Sigmoid colon (tissue), 7 donors: ENCODE data around the gene ATAT1. TPM values are rescaled to one million over a fixed set of nuclear protein-coding genes. Genes with fewer than 3 reads are reported as not detected.

Source experiments
- DNase-seq: peaks from one replicate; pipeline ENCODE4 v3.0.0-alpha.2; 2019
- H3K27ac ChIP-seq, 4 donors: fragments of 200-600 bp; sonication (generic); one replicate each; pipeline ENCODE4 v1.5.1; 2016 to 2019; ENCODE audit warnings: mild to moderate bottlenecking in 1 of 4
- H3K27me3 ChIP-seq, 3 donors: fragments of 200-600 bp; sonication (generic); one replicate each; pipeline ENCODE4 v1.5.1; 2019; ENCODE audit warnings: mild to moderate bottlenecking in 1 of 3
- H3K36me3 ChIP-seq, 4 donors: fragments of 200-600 bp; sonication (generic); one replicate each; pipeline ENCODE4 v1.5.1; 2016 to 2019
- H3K4me1 ChIP-seq, 4 donors: fragments of 200-600 bp; sonication (generic); one replicate each; pipeline ENCODE4 v1.5.1; 2017 to 2019
- H3K4me3 ChIP-seq, 4 donors: fragments of 200-600 bp; sonication (generic); one replicate each; pipeline ENCODE4 v1.5.1; 2017 to 2019; ENCODE audit warnings: mild to moderate bottlenecking in 2 of 4, moderate library complexity in 1 of 4
- H3K9me3 ChIP-seq, 4 donors: fragments of 200-600 bp in 3 of 4; sonication (generic) in 3 of 4; one replicate each; pipeline versions ENCODE4 v1.5.1 to v1.6.1; 2013 to 2019
- CTCF ChIP-seq, 4 experiments: fragments of 450-650 bp in 3 of 4; fragments of 200-600 bp in 1 of 4; IDR thresholded peaks; one replicate each; pipeline ENCODE4 v1.5.1; 2016 to 2019; ENCODE audit warnings: antibody characterized with exemption in 4 of 4, mild to moderate bottlenecking in 3 of 4, moderate library complexity in 2 of 4
- EP300 ChIP-seq, 4 donors: sonication (generic); formaldehyde crosslinking; IDR thresholded peaks; one replicate each; pipeline ENCODE4 v1.6.1; 2017; ENCODE audit warnings: antibody characterized with exemption in 4 of 4
- POLR2A ChIP-seq, 2 donors: fragments of 450-650 bp; IDR thresholded peaks; one replicate each; pipeline ENCODE4 v1.6.1; 2016; ENCODE audit warnings: antibody characterized with exemption in 2 of 2, mild to moderate bottlenecking in 2 of 2, moderate library complexity in 2 of 2
- POLR2AphosphoS5 ChIP-seq, 4 donors: sonication (generic); formaldehyde crosslinking; IDR thresholded peaks; one replicate each; pipeline ENCODE4 v1.6.1; 2017; ENCODE audit warnings: antibody characterized with exemption in 4 of 4
- WGBS, 2 donors: extraction: QIAGEN DNeasy Blood & Tissue Kit; methylation state at CpG; one replicate each; pipeline ENCODE4 v1.1.7; 2013; 5-methylcytosine and 5-hydroxymethylcytosine counted together
- intact Hi-C: fragments of 100-400 bp; cut with DNase I; formaldehyde crosslinking; loops from one replicate; pipeline ENCODE4 v1.15.1; 2023
- polyA plus RNA-seq, 3 donors: library from polyadenylated mRNA; stranded (reverse); fragments of 200-250 nt; gene quantifications; one replicate each; pipeline ENCODE4 v1.2.3, GENCODE V29; 2013
- total RNA-seq, 4 donors: library from RNA; depleted of rRNA; stranded (reverse); fragments of >200 nt; gene quantifications; one replicate each; pipeline ENCODE4 v1.1.0, GENCODE V29; 2016
- donor health status: healthy with polysubstance abuse.
- donor health status: Bipolar disorder and iron deficiency.
- donor health status: healthy.

ATAT1 gene
- total and polyA plus RNA-seq, 7 donors = 2.6 to 8.5 (median 4.2) TPM

- Histone ChIP-seq H3K27me3 (no peaks in the 10 kb centered on the region), H3K36me3 (peaks cover 15 to 49% (median 32%) of the 10 kb centered on the region in 4 donors), H3K4me3 (peak overlapping the region; percentile 51 to 79 (median 59)), H3K4me1 (peaks cover 0 to 27% (median 25%) of the 10 kb centered on the region in 4 donors), H3K27ac (peak overlapping the region; percentile 87 to 98 (median 92)), H3K9me3 (no peaks in the 10 kb centered on the region)
- TF ChIP-seq CTCF (IDR thresholded peaks at IDR 0.05) (no peak), POLR2AphosphoS5 (IDR thresholded peaks at IDR 0.05) (no peak), EP300 (IDR thresholded peaks at IDR 0.05) (no peak), POLR2A (IDR thresholded peaks at IDR 0.05) (no peak)
- DNase-seq = peak; percentile 52
- 2 to 10% methylated on average over 8 of the region's 8 CpGs for WGBS, 2 donors
- intact Hi-C loops = loop anchor here (2.0 to 10.0 kb wide), 3 partner anchors 54 to 1206 kb away; partner anchors contain the start of genes DHX16, FLOT1, HSPA1B and IER3
Measured at GRCh38 chr6:30618270-30618797, 8.3 kb upstream of the ATAT1 start.

GRCh38 chr6:30619561-30619960 lies 7.1 kb upstream of the ATAT1 start:
- Histone ChIP-seq H3K36me3 (peaks cover 15 to 61% (median 42%) of the 10 kb centered on the region in 4 donors), H3K4me3 (no peak overlapping the region), H3K9me3 (no peaks in the 10 kb centered on the region), H3K4me1 (peaks cover 0 to 15% (median 14%) of the 10 kb centered on the region in 4 donors), H3K27me3 (no peaks in the 10 kb centered on the region), H3K27ac (peak overlapping the region in 2 of 4 donors; percentile 87 to 98)
- 94 to 97% methylated on average over 11 of the region's 11 CpGs for WGBS, 2 donors
- TF ChIP-seq EP300 (IDR thresholded peaks at IDR 0.05) (no peak), POLR2A (IDR thresholded peaks at IDR 0.05) (no peak), POLR2AphosphoS5 (IDR thresholded peaks at IDR 0.05) (no peak)
- intact Hi-C loops = loop anchor here (2.0 to 10.0 kb wide), 3 partner anchors 53 to 1205 kb away; partner anchors contain the start of genes DHX16, FLOT1, HSPA1B and IER3
- DNase-seq = no peak

- intact Hi-C loops = no loop called here
- TF ChIP-seq POLR2A (IDR thresholded peaks at IDR 0.05) (no peak), CTCF (IDR thresholded peaks at IDR 0.05) (no peak), POLR2AphosphoS5 (IDR thresholded peaks at IDR 0.05) (no peak), EP300 (IDR thresholded peaks at IDR 0.05) (no peak)
Measured at GRCh38 chr6:30625511-30625910, 1.2 kb upstream of the ATAT1 start.

GRCh38 chr6:30635834-30636233 lies 9.2 kb downstream of the ATAT1 start:
- no peak for DNase-seq
- H3K27ac ChIP-seq = no peak overlapping the region
- no peaks in the 10 kb centered on the region for H3K9me3 ChIP-seq
- H3K27me3 ChIP-seq = no peaks in the 10 kb centered on the region
- H3K4me3 ChIP-seq = no peak overlapping the region
- TF ChIP-seq EP300 (IDR thresholded peaks at IDR 0.05) (no peak), POLR2AphosphoS5 (IDR thresholded peaks at IDR 0.05) (no peak), CTCF (IDR thresholded peaks at IDR 0.05) (no peak), POLR2A (IDR thresholded peaks at IDR 0.05) (no peak)
- 97 to 98% methylated on average over 3 of the region's 3 CpGs for WGBS, 2 donors
- peaks cover 0 to 40% (median 4%) of the 10 kb centered on the region in 4 donors for H3K36me3 ChIP-seq
- intact Hi-C loops = no loop called here
- H3K4me1 ChIP-seq = no peaks in the 10 kb centered on the region

More at GRCh38 chr6:30625511-30625910, 1.2 kb upstream of the ATAT1 start:
- no peaks in the 10 kb centered on the region for H3K27me3 ChIP-seq
- peaks cover 0 to 16% (median 15%) of the 10 kb centered on the region in 4 donors for H3K4me1 ChIP-seq
- H3K4me3 ChIP-seq = no peak overlapping the region
- H3K36me3 ChIP-seq = peaks cover 4 to 81% (median 41%) of the 10 kb centered on the region in 4 donors
- no peak for DNase-seq
- WGBS, 2 donors = 98% methylated on average over 8 of the region's 8 CpGs
- no peaks in the 10 kb centered on the region for H3K9me3 ChIP-seq
- H3K27ac ChIP-seq = peak overlapping the region in 2 of 4 donors; percentile 89 to 90

GRCh38 chr6:30640481-30640880 lies 13.8 kb downstream of the ATAT1 start:
- intact Hi-C loops = no loop called here
- peaks cover 0 to 66% (median 6%) of the 10 kb centered on the region in 4 donors for H3K36me3 ChIP-seq
- 71 to 77% methylated on average over 10 of the region's 10 CpGs for WGBS, 2 donors
- no peak for DNase-seq
- TF ChIP-seq CTCF (IDR thresholded peaks at IDR 0.05) = no peak
- TF ChIP-seq EP300 (IDR thresholded peaks at IDR 0.05) = no peak
- TF ChIP-seq POLR2A (IDR thresholded peaks at IDR 0.05) = no peak
- TF ChIP-seq POLR2AphosphoS5 (IDR thresholded peaks at IDR 0.05) = no peak
- H3K4me1 ChIP-seq = no peaks in the 10 kb centered on the region
- H3K4me3 ChIP-seq = no peak overlapping the region
- no peaks in the 10 kb centered on the region for H3K27me3 ChIP-seq
- no peaks in the 10 kb centered on the region for H3K9me3 ChIP-seq
- H3K27ac ChIP-seq = no peak overlapping the region
